GM21528 (cell line): ENCODE measurements around the gene PTPRQ.
A peak's percentile ranks its signal among the peaks of the same experiment; 100 is the strongest.

Source experiments
- ATAC-seq: cut with Tn5 transposase; IDR thresholded peaks from one replicate; pipeline ENCODE4 v1.9.1; 2021; ENCODE audit warnings: mild to moderate bottlenecking, moderate library complexity; ENCODE audit not compliant: unreplicated experiment, low FRiP score

PTPRQ gene, protein sequence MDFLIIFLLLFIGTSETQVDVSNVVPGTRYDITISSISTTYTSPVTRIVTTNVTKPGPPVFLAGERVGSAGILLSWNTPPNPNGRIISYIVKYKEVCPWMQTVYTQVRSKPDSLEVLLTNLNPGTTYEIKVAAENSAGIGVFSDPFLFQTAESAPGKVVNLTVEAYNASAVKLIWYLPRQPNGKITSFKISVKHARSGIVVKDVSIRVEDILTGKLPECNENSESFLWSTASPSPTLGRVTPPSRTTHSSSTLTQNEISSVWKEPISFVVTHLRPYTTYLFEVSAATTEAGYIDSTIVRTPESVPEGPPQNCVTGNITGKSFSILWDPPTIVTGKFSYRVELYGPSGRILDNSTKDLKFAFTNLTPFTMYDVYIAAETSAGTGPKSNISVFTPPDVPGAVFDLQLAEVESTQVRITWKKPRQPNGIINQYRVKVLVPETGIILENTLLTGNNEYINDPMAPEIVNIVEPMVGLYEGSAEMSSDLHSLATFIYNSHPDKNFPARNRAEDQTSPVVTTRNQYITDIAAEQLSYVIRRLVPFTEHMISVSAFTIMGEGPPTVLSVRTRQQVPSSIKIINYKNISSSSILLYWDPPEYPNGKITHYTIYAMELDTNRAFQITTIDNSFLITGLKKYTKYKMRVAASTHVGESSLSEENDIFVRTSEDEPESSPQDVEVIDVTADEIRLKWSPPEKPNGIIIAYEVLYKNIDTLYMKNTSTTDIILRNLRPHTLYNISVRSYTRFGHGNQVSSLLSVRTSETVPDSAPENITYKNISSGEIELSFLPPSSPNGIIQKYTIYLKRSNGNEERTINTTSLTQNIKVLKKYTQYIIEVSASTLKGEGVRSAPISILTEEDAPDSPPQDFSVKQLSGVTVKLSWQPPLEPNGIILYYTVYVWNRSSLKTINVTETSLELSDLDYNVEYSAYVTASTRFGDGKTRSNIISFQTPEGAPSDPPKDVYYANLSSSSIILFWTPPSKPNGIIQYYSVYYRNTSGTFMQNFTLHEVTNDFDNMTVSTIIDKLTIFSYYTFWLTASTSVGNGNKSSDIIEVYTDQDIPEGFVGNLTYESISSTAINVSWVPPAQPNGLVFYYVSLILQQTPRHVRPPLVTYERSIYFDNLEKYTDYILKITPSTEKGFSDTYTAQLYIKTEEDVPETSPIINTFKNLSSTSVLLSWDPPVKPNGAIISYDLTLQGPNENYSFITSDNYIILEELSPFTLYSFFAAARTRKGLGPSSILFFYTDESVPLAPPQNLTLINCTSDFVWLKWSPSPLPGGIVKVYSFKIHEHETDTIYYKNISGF (N-terminal part only)

DNA sequence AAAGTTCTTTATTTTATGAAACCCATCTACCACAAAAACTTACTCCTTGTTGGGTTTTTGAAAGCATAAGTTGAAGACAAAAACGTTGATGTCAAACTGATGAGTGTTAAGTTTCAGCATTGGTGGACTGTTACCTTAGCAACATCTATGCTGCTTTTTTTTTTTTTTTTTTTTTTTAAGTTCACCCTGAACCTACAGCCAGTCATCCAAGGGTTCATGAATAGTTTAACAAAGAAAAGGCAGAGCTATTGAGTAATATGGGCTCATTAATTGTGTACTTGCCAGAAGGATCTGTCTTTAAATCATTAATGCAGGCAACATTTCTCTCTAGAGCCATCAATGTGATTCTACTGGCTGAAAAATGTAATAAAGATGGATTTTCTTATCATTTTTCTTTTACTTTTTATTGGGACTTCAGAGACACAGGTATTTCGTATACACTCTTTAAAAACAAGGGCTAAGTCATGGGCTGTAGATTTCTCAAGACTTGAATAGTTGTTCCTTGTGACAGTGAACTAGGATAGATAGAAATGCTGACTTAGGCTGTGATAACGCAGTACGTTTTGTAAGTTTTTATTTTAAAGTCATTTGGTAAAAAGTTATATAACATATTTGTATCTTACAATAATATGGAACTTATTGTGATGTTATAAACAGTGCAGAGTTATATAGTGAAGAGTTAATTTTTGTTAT, at the start of gene PTPRQ:
Gene PTPRQ (plus strand): TSS at position 262 of the 693 bp plus-strand sequence. CDS start 111 bp downstream, at position 373.
- no peak for ATAC-seq

DNA sequence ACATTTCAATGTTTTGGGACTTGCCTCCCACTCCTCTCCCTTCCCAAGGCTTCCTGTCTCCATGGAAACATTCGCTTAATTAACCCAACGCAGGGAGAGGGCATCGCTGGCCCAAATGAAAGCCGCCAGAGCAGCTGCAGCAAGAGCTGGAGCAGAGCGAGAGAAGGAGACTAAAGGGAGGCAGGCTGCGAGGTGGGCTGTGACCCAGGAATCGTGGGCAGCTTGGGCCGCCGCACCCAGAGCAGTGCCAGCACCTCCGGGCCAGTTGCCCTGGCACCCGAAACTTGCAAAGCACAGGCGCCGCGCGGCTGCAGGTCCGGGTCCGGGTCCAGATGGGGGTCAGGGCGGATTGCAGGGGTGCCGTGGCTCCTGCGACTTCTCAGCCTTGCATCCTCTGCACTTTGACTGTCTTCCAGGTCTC, 43.5 kb upstream of the PTPRQ start:
- no peak for ATAC-seq

DNA sequence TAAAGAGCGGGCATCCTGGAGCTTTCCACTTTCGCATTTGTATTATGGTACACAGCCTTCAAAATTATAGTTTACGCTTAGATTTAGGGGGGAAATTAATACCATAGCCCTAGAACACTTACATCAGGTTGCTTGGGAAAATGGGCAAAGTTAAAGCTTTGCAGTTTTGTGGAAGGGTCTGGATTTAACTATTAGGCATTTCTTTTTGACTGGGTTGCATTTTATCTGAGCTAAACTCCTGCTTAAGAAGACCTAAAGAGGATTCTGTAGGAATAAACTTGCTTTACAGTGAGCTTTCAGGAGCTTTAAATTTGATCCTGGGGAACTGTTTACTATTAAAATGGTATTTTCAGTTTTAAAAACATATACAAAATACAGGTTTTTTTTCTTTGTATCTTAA, 42.8 kb upstream of the PTPRQ start:
- ATAC-seq, result no peak

DNA sequence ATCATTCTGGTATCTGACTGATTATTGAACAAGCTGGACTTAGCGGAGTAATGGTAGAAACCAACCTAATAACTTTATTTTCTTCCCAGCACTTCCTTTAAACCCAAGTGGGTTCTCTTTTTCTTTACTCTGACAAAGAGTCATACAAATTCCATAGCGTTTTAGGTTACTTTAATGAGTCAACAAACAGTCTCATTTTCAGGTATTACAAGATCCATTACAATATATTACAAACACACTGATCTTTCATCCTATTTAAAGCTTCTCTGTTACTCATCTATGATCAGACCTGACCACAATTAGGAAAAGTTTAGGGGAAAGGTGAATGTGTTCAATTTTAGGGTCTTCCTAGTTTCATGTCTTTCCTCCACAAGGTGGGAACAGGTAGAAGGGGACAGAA, 39.4 kb upstream of the PTPRQ start:
- no peak for ATAC-seq

DNA sequence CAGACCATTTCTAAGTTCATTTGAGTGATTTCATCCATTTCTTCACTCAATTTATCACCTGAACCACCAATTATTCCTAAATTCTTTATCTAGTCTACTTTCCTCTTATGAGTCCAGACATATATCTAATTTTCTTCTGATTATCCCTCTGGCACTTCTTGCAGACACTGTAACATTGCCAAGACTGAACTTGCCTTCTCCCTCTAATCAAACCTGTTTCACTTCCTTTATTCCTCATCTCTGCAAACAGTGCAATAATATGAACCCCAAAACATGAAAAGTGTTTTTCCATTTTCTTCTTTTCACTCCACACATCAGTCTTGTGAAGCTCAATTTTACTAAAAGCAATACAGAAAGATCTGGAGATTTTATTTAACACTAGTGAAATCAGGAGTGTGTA, 37.8 kb upstream of the PTPRQ start:
- no peak for ATAC-seq

DNA sequence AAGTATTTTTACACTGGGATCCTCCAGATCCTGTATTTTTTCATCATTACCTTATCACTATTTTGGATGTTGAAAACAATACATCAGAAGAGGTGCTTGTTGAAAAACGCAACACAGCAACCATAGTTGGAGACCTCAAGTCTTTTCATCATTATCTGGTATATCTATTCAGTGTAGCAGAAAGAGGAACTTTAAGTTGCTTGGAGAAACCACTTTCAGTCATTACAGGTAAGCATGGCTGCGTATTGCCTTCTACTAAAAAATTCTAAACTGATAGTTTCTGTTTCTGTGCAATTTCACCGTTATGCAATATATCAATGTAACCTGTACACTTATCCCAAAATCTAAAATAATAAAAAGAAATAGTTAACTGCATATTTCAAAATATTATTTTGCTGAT, 32.2 kb upstream of the PTPRQ start:
- no peak for ATAC-seq

DNA sequence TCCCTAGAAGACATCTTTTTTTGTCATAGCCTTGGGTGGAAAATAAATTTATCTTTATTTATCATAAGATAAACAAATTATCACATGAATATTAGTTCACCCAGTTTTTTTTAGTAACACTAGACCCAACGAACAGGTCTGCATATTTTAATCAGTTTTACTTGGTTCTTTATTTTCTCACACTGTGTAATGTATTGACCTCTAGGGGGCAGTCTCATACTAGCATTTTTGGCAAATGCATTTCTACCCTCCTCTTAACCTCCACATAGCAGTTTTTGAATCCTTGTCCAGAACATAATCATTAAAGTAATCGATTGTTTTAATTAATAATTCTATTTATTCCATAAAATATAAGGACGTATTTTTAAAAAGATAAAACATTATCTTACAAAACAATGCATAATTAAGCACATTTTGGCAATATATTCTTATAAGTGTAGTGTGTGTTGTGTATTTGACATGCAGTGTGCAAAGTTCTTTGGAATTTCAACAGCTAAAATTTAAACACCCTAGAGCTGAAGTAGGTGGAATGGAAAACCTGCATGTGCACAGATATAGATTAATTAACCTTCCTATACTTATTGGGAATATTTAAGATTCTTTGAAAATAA, 31.6 kb upstream of the PTPRQ start:
- peak; percentile 80 for ATAC-seq

DNA sequence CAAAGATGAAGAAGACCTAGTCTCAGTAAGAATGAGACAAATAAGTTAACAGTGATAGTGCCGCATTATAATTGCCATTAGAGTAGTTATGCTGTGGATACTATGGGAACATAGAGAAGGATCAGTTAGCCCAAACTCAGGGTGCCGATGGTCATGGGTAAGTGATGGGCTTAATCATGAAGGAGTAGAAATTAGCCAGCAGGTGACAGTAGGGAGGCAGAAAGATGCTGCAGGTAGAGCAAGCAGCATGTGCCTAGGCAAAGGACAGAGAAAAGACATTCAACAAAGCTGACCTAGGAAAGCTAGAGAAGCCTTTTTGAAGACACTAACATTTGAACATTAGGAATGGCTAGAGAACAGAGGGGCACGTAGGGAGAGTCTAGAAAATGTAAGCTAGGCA, 30.6 kb upstream of the PTPRQ start:
- ATAC-seq, result no peak

DNA sequence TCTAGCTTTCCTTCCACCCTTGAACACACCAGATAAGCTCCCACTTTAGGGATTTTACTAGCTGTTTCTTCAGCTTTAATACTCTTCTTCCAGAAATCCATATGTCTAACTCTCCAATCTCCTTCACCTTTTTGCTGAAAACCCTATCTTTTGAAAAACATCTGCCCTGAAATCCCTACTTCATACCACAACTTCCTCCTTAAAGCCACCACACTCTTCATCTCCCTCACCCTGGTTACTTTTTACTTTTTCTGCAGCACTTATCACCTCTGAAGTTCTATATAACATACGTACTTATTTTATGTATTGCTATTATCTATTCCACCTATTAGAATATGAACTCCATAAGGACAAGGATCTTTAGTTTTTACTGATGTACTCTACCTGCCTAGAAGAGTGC, 28.6 kb upstream of the PTPRQ start:
- ATAC-seq, result no peak

DNA sequence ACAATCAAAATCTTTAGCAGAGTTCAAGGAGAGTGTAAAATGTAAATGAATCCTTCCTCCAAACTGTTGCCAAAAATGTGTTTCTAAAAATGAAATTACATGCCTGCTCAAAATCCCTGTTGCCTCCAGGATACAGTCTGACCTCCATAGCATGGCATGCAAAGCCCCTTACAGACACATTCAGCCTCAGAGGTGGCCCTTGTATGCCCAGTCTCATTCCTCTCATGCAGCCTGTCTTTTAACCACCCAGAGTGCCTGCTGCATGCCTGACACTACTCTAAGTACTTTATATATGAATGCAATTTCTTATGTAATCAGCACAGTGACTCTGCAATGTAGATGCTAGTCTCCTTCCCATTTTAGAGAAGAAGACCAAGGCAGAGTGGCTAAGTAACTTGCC, 24.4 kb upstream of the PTPRQ start:
- ATAC-seq, result no peak

DNA sequence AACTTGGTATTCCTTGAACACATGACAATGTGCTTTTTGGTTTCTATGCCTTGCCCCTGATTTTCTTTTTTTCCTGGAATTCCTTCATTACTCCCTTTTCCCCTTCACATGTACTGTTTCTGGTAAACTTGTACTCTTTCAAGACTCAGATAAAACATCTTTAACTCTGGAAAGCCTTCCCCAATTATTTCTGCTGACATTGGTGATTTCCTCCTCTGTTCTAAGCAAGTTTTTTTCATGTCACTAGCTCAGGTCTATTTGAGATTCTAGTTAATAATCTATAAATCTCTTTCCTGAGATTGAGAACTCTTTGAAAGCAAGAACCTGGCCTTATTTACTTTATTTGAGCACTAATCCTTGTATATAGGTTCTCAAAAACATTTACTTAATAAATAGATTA, 24.0 kb upstream of the PTPRQ start:
- ATAC-seq, result no peak

DNA sequence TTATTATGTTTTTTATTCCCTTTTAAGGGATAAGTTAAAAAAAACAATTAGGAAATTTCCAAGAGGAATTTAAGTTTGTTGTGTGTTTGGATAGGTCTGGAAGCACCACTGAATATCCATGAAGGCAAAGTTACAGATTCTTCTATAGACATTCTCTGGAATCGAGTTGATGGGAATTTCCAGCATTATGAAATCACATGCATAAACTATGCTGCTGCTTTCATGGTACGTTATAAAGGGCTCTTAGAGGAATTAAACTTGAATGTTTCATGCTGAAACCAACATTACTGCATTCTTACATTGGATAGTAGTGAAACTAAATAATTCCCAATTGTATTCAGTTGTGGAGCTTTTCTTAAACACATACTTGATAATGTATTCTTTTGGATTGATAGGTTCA, 21.5 kb upstream of the PTPRQ start:
- ATAC-seq, result no peak

DNA sequence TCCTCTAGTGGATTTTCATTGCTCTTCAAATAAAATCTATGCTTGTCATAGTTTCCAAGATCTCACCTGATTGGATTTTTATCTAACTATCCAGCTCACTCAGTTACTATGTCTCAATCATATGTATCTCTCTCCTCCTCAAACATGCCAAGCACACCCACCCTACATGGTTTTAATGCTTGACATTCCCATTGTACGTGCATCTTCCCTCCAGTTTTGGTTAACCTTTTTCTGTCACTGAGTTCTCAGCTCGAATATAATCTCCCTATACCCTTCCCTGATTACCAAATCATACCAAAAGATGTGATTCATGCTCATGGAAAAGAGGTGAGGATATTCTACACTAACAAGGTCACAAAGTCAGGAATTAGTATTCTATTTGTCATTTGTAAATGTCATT, 12.0 kb upstream of the PTPRQ start:
- no peak for ATAC-seq

DNA sequence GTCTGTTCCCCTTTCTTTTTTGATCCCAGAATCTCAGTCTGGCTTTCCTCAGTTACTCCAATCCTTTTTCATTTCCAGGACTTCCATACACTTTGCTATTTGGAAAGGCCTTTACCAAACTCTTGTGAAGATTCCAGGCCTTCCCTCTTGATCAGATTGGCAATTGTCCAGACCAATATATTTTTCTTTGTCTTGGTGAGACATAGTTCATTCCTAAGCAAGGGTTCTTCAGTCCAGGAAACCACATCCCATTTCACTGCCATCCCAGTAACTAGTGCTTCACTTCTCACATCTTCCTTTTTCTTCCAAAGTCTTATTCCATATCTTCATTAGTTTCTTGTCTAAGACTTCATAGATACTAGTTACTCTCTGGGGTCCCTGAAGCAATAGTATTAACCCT, 2.1 kb upstream of the PTPRQ start:
- no peak for ATAC-seq

DNA sequence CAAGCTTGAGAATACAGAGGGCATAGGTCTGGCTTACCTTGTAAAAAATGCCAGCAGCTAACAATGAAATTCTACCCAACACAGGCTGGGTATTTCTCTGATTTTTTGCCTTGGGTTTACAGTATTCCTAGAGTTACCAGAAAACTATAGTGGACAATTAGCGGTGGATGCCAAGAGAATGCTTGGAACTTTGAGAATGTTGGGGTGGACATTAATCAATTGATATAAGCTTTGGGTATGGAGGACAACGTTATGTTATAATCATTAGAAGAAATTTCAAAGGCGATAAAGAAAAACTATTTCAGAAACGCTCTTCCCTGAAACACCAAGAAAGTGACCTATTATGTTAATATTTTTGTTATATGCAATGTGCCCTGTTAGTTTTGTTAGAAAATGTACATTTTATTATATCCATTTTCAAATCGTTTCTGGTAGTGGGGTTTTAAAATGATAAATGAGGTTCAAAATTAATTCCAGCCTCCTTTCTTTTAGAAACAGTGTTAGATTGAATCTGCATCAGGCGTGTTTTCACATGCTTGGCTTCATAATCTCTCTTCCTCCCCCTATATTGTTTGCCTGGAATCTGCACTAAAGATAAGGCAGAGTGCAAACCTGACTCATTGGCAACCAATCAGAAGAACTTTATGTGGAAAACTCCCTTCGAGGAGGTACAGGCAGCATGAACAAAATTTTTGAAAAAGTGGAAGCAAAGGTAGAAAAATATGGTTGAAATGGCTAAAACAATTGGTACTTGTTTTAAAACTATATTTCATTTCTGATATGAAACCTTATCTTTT, 1.4 kb upstream of the PTPRQ start:
- ATAC-seq, result no peak

DNA sequence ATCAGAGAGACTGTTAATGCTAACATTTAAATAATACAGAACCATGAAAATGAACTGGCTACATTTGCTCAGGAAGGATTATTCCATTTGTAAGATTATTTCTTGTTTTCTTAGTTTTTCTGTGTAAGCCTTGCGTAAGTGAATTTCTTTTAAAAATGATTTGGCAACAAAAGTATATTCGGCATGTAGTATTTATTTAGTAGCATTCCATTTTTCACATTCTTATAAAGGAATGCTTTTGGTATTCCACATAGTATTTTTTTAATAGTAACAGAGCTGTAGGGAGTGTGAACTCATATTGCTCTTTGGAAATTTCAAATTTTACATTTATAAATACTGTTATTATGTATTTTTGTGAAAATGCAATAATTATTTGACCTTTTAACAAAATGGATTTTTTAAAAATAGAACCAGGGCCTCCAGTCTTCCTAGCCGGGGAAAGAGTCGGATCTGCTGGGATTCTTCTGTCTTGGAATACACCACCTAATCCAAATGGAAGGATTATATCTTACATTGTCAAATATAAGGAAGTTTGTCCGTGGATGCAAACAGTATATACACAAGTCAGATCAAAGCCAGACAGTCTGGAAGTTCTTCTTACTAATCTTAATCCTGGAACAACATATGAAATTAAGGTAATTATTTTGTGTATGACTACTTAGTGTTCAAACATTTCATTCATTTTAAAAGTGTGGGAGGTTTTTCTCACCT, 1.2 kb downstream of the PTPRQ start:
- no peak for ATAC-seq

DNA sequence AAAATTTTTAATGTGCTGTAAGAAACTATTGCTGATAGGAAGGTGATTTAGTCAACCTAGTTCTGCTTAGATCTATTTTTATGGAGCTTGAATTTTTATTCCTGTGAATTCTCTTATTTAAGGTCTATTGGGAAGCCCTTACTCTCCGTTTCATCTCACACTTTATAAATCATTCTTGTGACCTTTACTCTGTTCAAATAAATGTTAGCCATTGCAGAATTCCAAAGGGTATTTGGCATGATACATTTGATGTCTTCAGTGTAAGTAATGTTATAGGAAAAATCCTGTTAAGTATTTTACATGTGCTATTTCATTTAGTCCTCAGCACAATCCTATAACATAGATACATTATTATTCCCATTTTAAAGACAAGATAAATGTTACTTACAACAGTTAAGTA, 12.5 kb downstream of the PTPRQ start:
- ATAC-seq, result no peak

DNA sequence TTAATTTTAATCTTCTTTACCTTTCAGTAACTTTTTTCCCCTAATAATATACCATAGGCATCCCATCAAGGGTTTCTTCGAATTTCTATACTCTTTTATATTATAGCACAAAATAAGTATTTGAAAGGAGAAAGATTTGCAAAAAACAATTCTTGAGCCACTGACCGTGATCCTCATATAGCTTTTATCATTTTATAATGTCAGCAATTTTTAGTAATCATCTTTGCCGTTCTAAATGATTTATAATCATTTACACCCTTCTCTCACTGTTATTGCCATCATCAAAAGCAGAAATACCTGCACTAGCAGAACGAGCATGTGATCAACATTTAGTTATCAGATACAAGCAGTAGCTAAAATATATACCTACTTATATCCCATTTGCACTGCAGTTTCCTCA, 16.9 kb downstream of the PTPRQ start:
- no peak for ATAC-seq
